Measurements from ENCODE around the gene KAT6B.
"Not testable (repeated sequence)": the region's sequence is repeated elsewhere in the genome, so short reads cannot be mapped to it uniquely, and the experiment has no call there.

KAT6B gene

GRCh38 chr10:75049316-75050148 is 223.1 kb downstream of the KAT6B start:
- DNase-seq, result no peak

GRCh38 chr10:75050149-75050919 is 223.9 kb downstream of the KAT6B start:
- DNase-seq, result no peak

- DNase-seq, result no peak
Observed at GRCh38 chr10:75051308-75051707, 224.9 kb downstream of the KAT6B start.

GRCh38 chr10:75055896-75056406 is 229.6 kb downstream of the KAT6B start:
- DNase-seq, result not testable (repeated sequence)

GRCh38 chr10:75057680-75058079 is 231.3 kb downstream of the KAT6B start:
- no peak for DNase-seq

GRCh38 chr10:75058161-75058560 is 231.8 kb downstream of the KAT6B start:
- DNase-seq, result no peak

- DNase-seq, result no peak
Observed at GRCh38 chr10:75061709-75062505, 235.5 kb downstream of the KAT6B start.

GRCh38 chr10:75062506-75063299 is 236.3 kb downstream of the KAT6B start:
- DNase-seq, result no peak

- DNase-seq, result no peak
Observed at GRCh38 chr10:75063461-75064230, 237.2 kb downstream of the KAT6B start.

GRCh38 chr10:75065076-75065475 is 238.7 kb downstream of the KAT6B start:
- DNase-seq, result no peak

- no peak for DNase-seq
Observed at GRCh38 chr10:75066271-75066670, 239.9 kb downstream of the KAT6B start.

GRCh38 chr10:75067272-75067671 is 240.9 kb downstream of the KAT6B start:
- DNase-seq, result no peak

- no peak for DNase-seq
Observed at GRCh38 chr10:75068523-75068922, 242.1 kb downstream of the KAT6B start.

GRCh38 chr10:75070476-75070875 is 244.1 kb downstream of the KAT6B start:
- DNase-seq, result no peak

GRCh38 chr10:75070961-75071428 is 244.6 kb downstream of the KAT6B start:
- no peak for DNase-seq

- no peak for DNase-seq
Observed at GRCh38 chr10:75071756-75072155, 245.4 kb downstream of the KAT6B start.

- DNase-seq, result no peak
Observed at GRCh38 chr10:75072727-75073126, 246.3 kb downstream of the KAT6B start.

- no peak for DNase-seq
Observed at GRCh38 chr10:75073442-75073841, 247.0 kb downstream of the KAT6B start.

GRCh38 chr10:75074711-75075445 is 248.5 kb downstream of the KAT6B start:
- no peak for DNase-seq

- no peak for DNase-seq
Observed at GRCh38 chr10:75076348-75076747, 249.9 kb downstream of the KAT6B start.
